Esophagus squamous epithelium (tissue), 5 donors: ENCODE data around the gene CELSR1. TPM values are rescaled to one million over a fixed set of nuclear protein-coding genes. Genes with fewer than 3 reads are reported as not detected.
A peak's percentile ranks its signal among the peaks of the same experiment; 100 is the strongest.

Source experiments
- DNase-seq: peaks from one replicate; lab custom pipeline; 2025; lab: John Stamatoyannopoulos, UW
- H3K27ac ChIP-seq, 4 donors: fragments of 200-600 bp; sonication (generic); one replicate each; pipeline ENCODE4 v1.5.1; 2016 to 2019; ENCODE audit warnings: mild to moderate bottlenecking in 1 of 4
- H3K27me3 ChIP-seq, 4 donors: fragments of 200-600 bp; sonication (generic); 1 replicate in 3 of 4; 2 replicates in 1 of 4; pipeline versions ENCODE4 v1.5.1 to v1.6.0; 2017 to 2021; ENCODE audit warnings: antibody characterized with exemption in 1 of 4
- H3K36me3 ChIP-seq, 3 donors: fragments of 200-600 bp; sonication (generic); one replicate each; pipeline ENCODE4 v1.5.1; 2016 to 2019
- H3K4me1 ChIP-seq, 3 donors: fragments of 200-600 bp; sonication (generic); one replicate each; pipeline ENCODE4 v1.5.1; 2017 to 2019
- H3K4me3 ChIP-seq, 4 donors: fragments of 200-600 bp; sonication (generic); 1 replicate in 3 of 4; 2 replicates in 1 of 4; pipeline ENCODE4 v1.5.1; 2016 to 2019; ENCODE audit warnings: mild to moderate bottlenecking in 2 of 4, moderate library complexity in 1 of 4
- H3K9me3 ChIP-seq, 3 donors: fragments of 200-600 bp; sonication (generic); one replicate each; pipeline ENCODE4 v1.5.1; 2016 to 2019
- POLR2A ChIP-seq, 4 donors: fragments of 450-650 bp; IDR thresholded peaks; one replicate each; pipeline ENCODE4 v1.6.1; 2017; ENCODE audit warnings: antibody characterized with exemption in 4 of 4, mild to moderate bottlenecking in 4 of 4, moderate library complexity in 3 of 4
- WGBS, 2 donors: methylation state at CpG; one replicate each; pipeline ENCODE4 v1.1.5; 2018; 5-methylcytosine and 5-hydroxymethylcytosine counted together
- intact Hi-C: fragments of 100-400 bp; cut with DNase I; formaldehyde crosslinking; loops from one replicate; pipeline ENCODE4 v1.15.0; 2022
- total RNA-seq, 4 donors: library from RNA; depleted of rRNA; stranded (reverse); fragments of >200 nt; gene quantifications; one replicate each; pipeline ENCODE4 v1.1.0, GENCODE V29; 2016
- TF ChIP-seq, protein P1 (sequence below), 6 experiments: fragments of 450-650 bp in 4 of 6; fragments of 200-600 bp in 2 of 6; sonication (generic) in 2 of 6; IDR thresholded peaks; one replicate each; pipeline ENCODE4 v1.5.1; 2016 to 2019; ENCODE audit warnings: antibody characterized with exemption in 6 of 6, mild to moderate bottlenecking in 4 of 6, moderate library complexity in 4 of 6
- donor health status: DM: yes; HTN: yes; CAD: no.

Gene CELSR1
- total RNA-seq, 4 donors from 2014 or later, result 38.7 to 50.6 (median 43.7) TPM

DNA sequence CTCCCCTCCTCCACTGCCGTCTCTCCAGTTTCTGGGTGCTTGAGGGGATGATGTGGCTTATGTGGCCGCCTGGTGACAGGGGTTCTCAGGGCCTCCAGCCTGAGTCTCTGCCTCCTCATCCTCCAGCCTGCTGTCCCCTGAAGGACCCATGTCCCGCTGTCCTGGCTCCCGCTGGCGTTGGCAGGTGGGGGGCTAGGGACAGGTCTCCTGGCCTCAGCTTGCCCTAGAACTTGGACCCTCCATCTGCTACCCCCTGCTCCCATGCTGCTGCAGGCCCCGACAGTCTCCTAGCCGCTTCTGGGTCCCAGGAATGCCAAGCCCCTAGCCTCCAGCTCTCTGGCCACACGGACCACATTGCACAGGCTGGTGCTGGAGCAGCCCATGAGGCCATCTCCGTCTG lies 13.9 kb upstream of the CELSR1 start:
- no peak for DNase-seq
- Histone ChIP-seq H3K27ac (no peak overlapping the region), H3K36me3 (no peaks in the 10 kb centered on the region), H3K9me3 (peaks cover 0 to 8% (median 0%) of the 10 kb centered on the region in 3 donors), H3K4me1 (peaks cover 18 to 56% (median 28%) of the 10 kb centered on the region in 3 donors), H3K4me3 (no peak overlapping the region), H3K27me3 (no peaks in the 10 kb centered on the region)
- 80 to 89% methylated on average over 3 to 5 of the region's 9 CpGs for WGBS, 2 donors
- TF ChIP-seq, protein P1, sequence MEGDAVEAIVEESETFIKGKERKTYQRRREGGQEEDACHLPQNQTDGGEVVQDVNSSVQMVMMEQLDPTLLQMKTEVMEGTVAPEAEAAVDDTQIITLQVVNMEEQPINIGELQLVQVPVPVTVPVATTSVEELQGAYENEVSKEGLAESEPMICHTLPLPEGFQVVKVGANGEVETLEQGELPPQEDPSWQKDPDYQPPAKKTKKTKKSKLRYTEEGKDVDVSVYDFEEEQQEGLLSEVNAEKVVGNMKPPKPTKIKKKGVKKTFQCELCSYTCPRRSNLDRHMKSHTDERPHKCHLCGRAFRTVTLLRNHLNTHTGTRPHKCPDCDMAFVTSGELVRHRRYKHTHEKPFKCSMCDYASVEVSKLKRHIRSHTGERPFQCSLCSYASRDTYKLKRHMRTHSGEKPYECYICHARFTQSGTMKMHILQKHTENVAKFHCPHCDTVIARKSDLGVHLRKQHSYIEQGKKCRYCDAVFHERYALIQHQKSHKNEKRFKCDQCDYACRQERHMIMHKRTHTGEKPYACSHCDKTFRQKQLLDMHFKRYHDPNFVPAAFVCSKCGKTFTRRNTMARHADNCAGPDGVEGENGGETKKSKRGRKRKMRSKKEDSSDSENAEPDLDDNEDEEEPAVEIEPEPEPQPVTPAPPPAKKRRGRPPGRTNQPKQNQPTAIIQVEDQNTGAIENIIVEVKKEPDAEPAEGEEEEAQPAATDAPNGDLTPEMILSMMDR (IDR thresholded peaks at IDR 0.05), result no peak
- no peak for TF ChIP-seq POLR2A (IDR thresholded peaks at IDR 0.05)
- intact Hi-C loops, result no loop called here

DNA sequence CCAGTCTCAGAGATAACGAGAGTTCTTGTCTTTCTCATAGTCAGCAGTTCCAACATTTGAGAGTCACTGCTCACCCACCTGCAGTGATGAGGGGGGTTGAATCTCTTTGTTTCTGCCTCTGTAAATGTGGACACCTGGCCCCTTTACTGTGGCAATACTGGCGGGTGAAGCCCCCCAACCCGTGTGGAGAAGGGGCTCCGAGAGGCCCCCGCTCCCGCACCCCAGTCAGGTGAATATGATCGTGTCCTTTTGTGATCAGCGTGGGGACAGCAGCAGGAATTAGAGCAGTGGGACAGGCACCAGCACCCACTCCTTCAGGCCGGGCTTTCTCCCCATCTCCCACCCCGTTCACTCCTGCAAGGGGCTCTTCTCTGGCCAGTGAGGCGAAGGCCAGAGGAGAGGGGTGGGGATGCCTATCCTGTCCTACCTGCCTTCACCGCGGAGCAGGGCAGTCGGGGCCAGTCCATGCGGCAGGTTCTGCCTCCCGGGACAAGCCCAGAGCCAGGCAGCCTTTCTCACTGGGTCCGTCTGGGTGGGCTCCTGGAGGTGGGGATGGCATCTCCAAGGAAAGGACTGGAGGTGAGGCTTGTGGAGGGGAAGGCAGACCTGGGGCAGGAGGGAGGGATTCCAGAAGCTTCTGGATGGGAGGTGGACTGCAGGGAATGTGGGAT lies 12.7 kb upstream of the CELSR1 start:
- Histone ChIP-seq H3K9me3 (peaks cover 0 to 8% (median 0%) of the 10 kb centered on the region in 3 donors), H3K4me3 (no peak overlapping the region), H3K27me3 (no peaks in the 10 kb centered on the region), H3K36me3 (no peaks in the 10 kb centered on the region), H3K4me1 (peaks cover 29 to 66% (median 39%) of the 10 kb centered on the region in 3 donors), H3K27ac (no peak overlapping the region)
- WGBS, 2 donors, result 90 to 93% methylated on average over 3 to 4 of the region's 17 CpGs
- no peak for TF ChIP-seq POLR2A (IDR thresholded peaks at IDR 0.05)
- TF ChIP-seq, protein P1 (IDR thresholded peaks at IDR 0.05), result no peak
- DNase-seq, result no peak
- intact Hi-C loops, result no loop called here

- 75 to 77% methylated on average over 4 of the region's 4 CpGs for whole genome bisulfite sequencing, 2 donors
- H3K4me3 ChIP-seq, result no peak overlapping the region
- no peaks in the 10 kb centered on the region for H3K27me3 ChIP-seq
- H3K36me3 ChIP-seq, result no peaks in the 10 kb centered on the region
- TF ChIP-seq, protein P1 (IDR thresholded peaks at IDR 0.05), result no peak
- peaks cover 29 to 65% (median 41%) of the 10 kb centered on the region in 3 donors for H3K4me1 ChIP-seq
- H3K9me3 ChIP-seq, result peaks cover 0 to 8% (median 0%) of the 10 kb centered on the region in 3 donors
- intact Hi-C loops, result no loop called here
- no peak for DNase-seq
- H3K27ac ChIP-seq, result no peak overlapping the region
Measured at GRCh38 chr22:46549563-46549840, 12.1 kb upstream of the CELSR1 start.

GRCh38 chr22:46547883-46548244 lies 10.4 kb upstream of the CELSR1 start:
- Histone ChIP-seq H3K9me3 (peaks cover 0 to 7% (median 0%) of the 10 kb centered on the region in 3 donors), H3K4me1 (peaks cover 29 to 58% (median 41%) of the 10 kb centered on the region in 3 donors), H3K27me3 (no peaks in the 10 kb centered on the region), H3K27ac (peak overlapping the region; percentile 72 to 87 (median 86)), H3K36me3 (no peaks in the 10 kb centered on the region), H3K4me3 (no peak overlapping the region)
- 20 to 25% methylated on average over 2 to 3 of the region's 3 CpGs for WGBS, 2 donors
- intact Hi-C loops, result no loop called here
- no peak for DNase-seq
- TF ChIP-seq, protein P1 (IDR thresholded peaks at IDR 0.05), result no peak
- TF ChIP-seq POLR2A (IDR thresholded peaks at IDR 0.05), result no peak

- Histone ChIP-seq H3K4me3 (no peak overlapping the region), H3K27ac (peak overlapping the region; percentile 72 to 87 (median 86)), H3K9me3 (peaks cover 0 to 2% (median 0%) of the 10 kb centered on the region in 3 donors), H3K4me1 (peaks cover 29 to 63% (median 44%) of the 10 kb centered on the region in 3 donors), H3K27me3 (no peaks in the 10 kb centered on the region), H3K36me3 (no peaks in the 10 kb centered on the region)
- no peak for DNase-seq
- no peak for TF ChIP-seq POLR2A (IDR thresholded peaks at IDR 0.05)
- TF ChIP-seq, protein P1 (IDR thresholded peaks at IDR 0.05), result no peak
- WGBS, 2 donors, result 23 to 36% methylated on average over 10 to 12 of the region's 21 CpGs
- intact Hi-C loops, result no loop called here
Measured at GRCh38 chr22:46547179-46547882, 9.9 kb upstream of the CELSR1 start.
